GM23338 (cell line): ENCODE data around the gene MFSD2B. TPM values are rescaled to one million over a fixed set of nuclear protein-coding genes. Genes with fewer than 3 reads are reported as not detected.

Experiments used
- ATAC-seq: fragments of 200-7000 bp; cut with Tn5 transposase; 3 replicates; pipeline ENCODE4 v1.9.1; 2020
- DNase-seq: peaks from one replicate; pipeline ENCODE4 v3.0.0-alpha.2; 2015; ENCODE audit warnings: low spot score
- H2AFZ ChIP-seq: fragments of 200-600 bp; sonication (generic); 2 replicates; pipeline ENCODE4 v1.8.0; 2016; ENCODE audit warnings: antibody characterized with exemption, mild to moderate bottlenecking, moderate library complexity
- H3F3A ChIP-seq: fragments of 200-600 bp; sonication (generic); replicated peaks from 2 replicates; pipeline ENCODE4 v1.8.0; 2017; ENCODE audit warnings: antibody characterized with exemption, mixed run types, low read depth
- H3K27ac ChIP-seq: fragments of 200-600 bp; sonication (generic); 2 replicates; pipeline ENCODE4 v1.6.1; 2016; ENCODE audit warnings: low read depth
- H3K27me3 ChIP-seq: fragments of 200-600 bp; sonication (generic); 2 replicates; pipeline ENCODE4 v1.8.0; 2016; ENCODE audit warnings: mild to moderate bottlenecking, mixed run types, moderate library complexity; ENCODE audit not compliant: insufficient read depth
- H3K36me3 ChIP-seq: fragments of 200-600 bp; sonication (generic); 2 replicates; pipeline ENCODE4 v1.8.0; 2016; ENCODE audit warnings: mild to moderate bottlenecking; ENCODE audit not compliant: insufficient read depth
- H3K4me1 ChIP-seq: fragments of 200-600 bp; sonication (generic); 2 replicates; pipeline ENCODE4 v1.8.0; 2016; ENCODE audit warnings: mild to moderate bottlenecking, moderate library complexity; ENCODE audit not compliant: insufficient read depth
- H3K4me2 ChIP-seq: fragments of 200-600 bp; sonication (generic); 2 replicates; pipeline ENCODE4 v1.7.1; 2017; ENCODE audit warnings: mixed run types
- H3K4me3 ChIP-seq: fragments of 200-600 bp; sonication (generic); 2 replicates; pipeline ENCODE4 v1.6.1; 2016; ENCODE audit warnings: mixed run types
- H3K79me2 ChIP-seq: fragments of 200-600 bp; sonication (generic); replicated peaks from 2 replicates; pipeline ENCODE4 v1.8.0; 2017; ENCODE audit warnings: mild to moderate bottlenecking; ENCODE audit not compliant: insufficient read depth
- H3K9me2 ChIP-seq: fragments of 200-600 bp; sonication (generic); 2 replicates; pipeline ENCODE4 v1.8.0; 2017; ENCODE audit not compliant: insufficient read depth
- H4K20me1 ChIP-seq: fragments of 200-600 bp; sonication (generic); replicated peaks from 2 replicates; pipeline ENCODE4 v1.8.0; 2017; ENCODE audit warnings: mild to moderate bottlenecking; ENCODE audit not compliant: insufficient read depth
- H3K27ac Mint-ChIP-seq: 2 replicates; pipeline ENCODE4 v1.8.0; 2020; ENCODE audit warnings: inconsistent platforms, mild to moderate bottlenecking, moderate library complexity, mixed read lengths
- H3K27me3 Mint-ChIP-seq: 3 replicates; pipeline ENCODE4 v1.8.0; 2022; ENCODE audit warnings: low read depth, mild to moderate bottlenecking, moderate library complexity, mixed read lengths, inconsistent platforms; ENCODE audit not compliant: insufficient read depth, poor library complexity
- H3K36me3 Mint-ChIP-seq: 3 replicates; pipeline ENCODE4 v1.8.0; 2021; ENCODE audit warnings: low read depth, mild to moderate bottlenecking, inconsistent platforms, moderate library complexity, mixed read lengths
- H3K4me1 Mint-ChIP-seq: 3 replicates; pipeline ENCODE4 v1.8.0; 2020; ENCODE audit warnings: mild to moderate bottlenecking, inconsistent platforms, mixed read lengths
- H3K4me3 Mint-ChIP-seq: 3 replicates; pipeline ENCODE4 v1.8.0; 2021; ENCODE audit warnings: moderate library complexity, mild to moderate bottlenecking, inconsistent platforms, mixed read lengths
- H3K9me3 Mint-ChIP-seq: 3 replicates; pipeline ENCODE4 v1.8.0; 2020; ENCODE audit warnings: moderate library complexity, mild to moderate bottlenecking, inconsistent platforms, mixed read lengths
- CREB1 ChIP-seq: fragments of 250-450 bp; sonication (Bioruptor Pico); IDR thresholded peaks from 2 replicates; pipeline ENCODE4 v1.5.0; 2020; ENCODE audit warnings: low read depth, mild to moderate bottlenecking, moderate library complexity
- EZH2 ChIP-seq: fragments of 200-600 bp; sonication (generic); IDR thresholded peaks from one replicate; pipeline ENCODE4 v1.8.0; 2017; ENCODE audit warnings: antibody characterized with exemption, mild to moderate bottlenecking, low read depth; ENCODE audit not compliant: unreplicated experiment
- NANOG ChIP-seq: IDR thresholded peaks from 2 replicates; pipeline ENCODE4 v1.6.1; 2016; ENCODE audit warnings: antibody characterized with exemption, borderline replicate concordance
- POLR2AphosphoS5 ChIP-seq: IDR thresholded peaks from 2 replicates; pipeline ENCODE4 v1.6.1; 2016; ENCODE audit warnings: antibody characterized with exemption, low read depth
- ZNF331 ChIP-seq: fragments of 250-450 bp; sonication (Bioruptor Pico); IDR thresholded peaks from 2 replicates; pipeline ENCODE4 v1.5.0; 2020; ENCODE audit warnings: low read depth, mild to moderate bottlenecking, moderate library complexity
- polyA plus RNA-seq: library from polyadenylated mRNA; unstranded; fragments of >200 nt; fragmentation: Nextera tagmentation; extraction: Ambion mirVana; gene quantifications from 2 replicates; pipeline ENCODE4 v1.2.1, GENCODE V29; 2016
- total RNA-seq: library from RNA; depleted of rRNA; stranded (reverse); fragments of >200 nt; shearing (Covaris generic); gene quantifications from 2 replicates; pipeline ENCODE4 v1.2.3, GENCODE V29; 2014
- TF ChIP-seq, protein P1 (sequence below): fragments of 250-450 bp; sonication (Bioruptor Pico); IDR thresholded peaks from 2 replicates; pipeline ENCODE4 v1.5.0; 2020; ENCODE audit warnings: mild to moderate bottlenecking, moderate library complexity
- TF ChIP-seq, protein P2 (sequence below): IDR thresholded peaks from one replicate; pipeline ENCODE4 v1.6.1; 2018; ENCODE audit warnings: antibody characterized with exemption; ENCODE audit not compliant: unreplicated experiment

MFSD2B gene
- total and polyA plus RNA-seq, 2 experiments from 2014 or later: 0.21 to 2.3 TPM

DNA sequence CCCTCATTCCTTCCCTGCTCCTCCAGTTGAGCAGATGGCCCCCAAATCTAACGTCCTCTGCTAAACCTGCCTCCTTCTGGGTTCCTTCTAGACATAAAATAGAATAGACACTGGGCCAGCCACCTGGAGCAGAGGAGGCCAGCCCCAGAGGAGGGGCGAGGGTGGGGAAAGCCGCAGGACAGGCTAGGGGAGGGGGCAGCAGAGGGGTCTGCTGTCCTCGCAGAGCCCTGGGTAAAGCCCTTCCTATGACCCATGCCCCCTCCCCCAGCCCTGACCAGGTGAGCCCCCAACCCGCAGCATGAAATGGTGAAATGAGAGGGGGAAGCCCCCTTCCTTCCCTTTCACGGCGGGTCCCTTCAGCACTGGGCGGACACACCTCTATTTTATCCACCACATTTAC, 7.8 kb downstream of the MFSD2B start:
- H3K4me3 Mint-ChIP-seq: no peak overlapping the region; the same call in 2 of the 3 replicates
- H3K4me1 Mint-ChIP-seq: peaks cover 31% of the 10 kb centered on the region
- peaks cover 16% of the 10 kb centered on the region; the same call in 1 of the 2 replicates for H3K4me1 ChIP-seq
- H3K27me3 Mint-ChIP-seq: peaks cover 14% of the 10 kb centered on the region
- ATAC-seq (no peak), DNase-seq (no peak)
- peaks cover 10% of the 10 kb centered on the region for H3K36me3 Mint-ChIP-seq
- H3F3A ChIP-seq: no peaks in the 10 kb centered on the region
- no peaks in the 10 kb centered on the region for H3K9me3 Mint-ChIP-seq
- H3K27ac ChIP-seq: no peak overlapping the region
- H3K79me2 ChIP-seq: no peaks in the 10 kb centered on the region
- H3K27me3 ChIP-seq: no peaks in the 10 kb centered on the region
- TF ChIP-seq ZNF331 (CRISPR knock-in tag): no peak
- no peak overlapping the region for H3K4me2 ChIP-seq
- no peaks in the 10 kb centered on the region for H3K9me2 ChIP-seq
- no peaks in the 10 kb centered on the region for H4K20me1 ChIP-seq
- no peaks in the 10 kb centered on the region for H3K36me3 ChIP-seq
- H2AFZ ChIP-seq: no peak overlapping the region
- H3K27ac Mint-ChIP-seq: peak overlapping the region; percentile 81; the same call in 1 of the 2 replicates
- no peak overlapping the region for H3K4me3 ChIP-seq

DNA sequence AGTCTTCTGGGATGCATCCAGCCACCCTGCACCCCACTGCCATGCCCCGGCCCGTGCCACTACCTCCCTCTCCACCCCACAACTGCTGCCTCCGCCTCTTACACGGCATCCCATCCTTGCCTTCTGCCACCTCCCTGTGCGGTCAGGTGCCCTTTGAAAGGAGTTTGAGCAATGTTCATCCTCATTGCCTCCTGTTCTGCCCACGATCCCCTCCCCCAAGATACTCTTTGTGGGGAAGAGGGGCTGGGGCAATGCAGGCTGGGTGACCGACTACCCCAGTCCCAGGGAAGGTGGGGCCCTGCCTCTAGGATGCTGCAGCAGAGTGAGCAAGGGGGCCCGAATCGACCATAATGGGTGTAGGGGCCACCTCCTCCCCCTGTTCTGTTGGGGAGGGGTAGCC, 8.4 kb downstream of the MFSD2B start:
- H3K36me3 ChIP-seq: no peaks in the 10 kb centered on the region
- no peaks in the 10 kb centered on the region for H3K79me2 ChIP-seq
- H2AFZ ChIP-seq: no peak overlapping the region
- no peaks in the 10 kb centered on the region for H4K20me1 ChIP-seq
- H3K9me2 ChIP-seq: no peaks in the 10 kb centered on the region
- H3K4me3 ChIP-seq: no peak overlapping the region
- Mint-ChIP-seq H3K36me3 (peaks cover 14% of the 10 kb centered on the region), H3K9me3 (no peaks in the 10 kb centered on the region), H3K4me1 (peaks cover 31% of the 10 kb centered on the region), H3K27me3 (peaks cover 16% of the 10 kb centered on the region), H3K27ac (peak overlapping the region; percentile 81), H3K4me3 (no peak overlapping the region; the same call in 2 of the 3 replicates)
- H3F3A ChIP-seq: no peaks in the 10 kb centered on the region
- peaks cover 16% of the 10 kb centered on the region; the same call in 1 of the 2 replicates for H3K4me1 ChIP-seq
- TF ChIP-seq EZH2: no peak
- no peaks in the 10 kb centered on the region for H3K27me3 ChIP-seq
- H3K4me2 ChIP-seq: no peak overlapping the region
- ATAC-seq (no peak), DNase-seq (peak; percentile 16)
- no peak overlapping the region for H3K27ac ChIP-seq

- Histone ChIP-seq H4K20me1 (no peaks in the 10 kb centered on the region), H2AFZ (no peak overlapping the region), H3K4me3 (no peak overlapping the region), H3K36me3 (no peaks in the 10 kb centered on the region), H3K4me1 (peaks cover 17% of the 10 kb centered on the region; the same call in 1 of the 2 replicates), H3K27me3 (no peaks in the 10 kb centered on the region), H3F3A (no peaks in the 10 kb centered on the region), H3K9me2 (no peaks in the 10 kb centered on the region), H3K79me2 (no peaks in the 10 kb centered on the region), H3K27ac (no peak overlapping the region), H3K4me2 (no peak overlapping the region)
- DNase-seq (no peak), ATAC-seq (no peak)
- no peak overlapping the region for H3K27ac Mint-ChIP-seq
- peaks cover 3% of the 10 kb centered on the region; the same call in 1 of the 3 replicates for H3K9me3 Mint-ChIP-seq
- peaks cover 27% of the 10 kb centered on the region for H3K36me3 Mint-ChIP-seq
- peaks cover 16% of the 10 kb centered on the region for H3K27me3 Mint-ChIP-seq
- no peak overlapping the region for H3K4me3 Mint-ChIP-seq
- peaks cover 41% of the 10 kb centered on the region for H3K4me1 Mint-ChIP-seq
- TF ChIP-seq, protein P1, sequence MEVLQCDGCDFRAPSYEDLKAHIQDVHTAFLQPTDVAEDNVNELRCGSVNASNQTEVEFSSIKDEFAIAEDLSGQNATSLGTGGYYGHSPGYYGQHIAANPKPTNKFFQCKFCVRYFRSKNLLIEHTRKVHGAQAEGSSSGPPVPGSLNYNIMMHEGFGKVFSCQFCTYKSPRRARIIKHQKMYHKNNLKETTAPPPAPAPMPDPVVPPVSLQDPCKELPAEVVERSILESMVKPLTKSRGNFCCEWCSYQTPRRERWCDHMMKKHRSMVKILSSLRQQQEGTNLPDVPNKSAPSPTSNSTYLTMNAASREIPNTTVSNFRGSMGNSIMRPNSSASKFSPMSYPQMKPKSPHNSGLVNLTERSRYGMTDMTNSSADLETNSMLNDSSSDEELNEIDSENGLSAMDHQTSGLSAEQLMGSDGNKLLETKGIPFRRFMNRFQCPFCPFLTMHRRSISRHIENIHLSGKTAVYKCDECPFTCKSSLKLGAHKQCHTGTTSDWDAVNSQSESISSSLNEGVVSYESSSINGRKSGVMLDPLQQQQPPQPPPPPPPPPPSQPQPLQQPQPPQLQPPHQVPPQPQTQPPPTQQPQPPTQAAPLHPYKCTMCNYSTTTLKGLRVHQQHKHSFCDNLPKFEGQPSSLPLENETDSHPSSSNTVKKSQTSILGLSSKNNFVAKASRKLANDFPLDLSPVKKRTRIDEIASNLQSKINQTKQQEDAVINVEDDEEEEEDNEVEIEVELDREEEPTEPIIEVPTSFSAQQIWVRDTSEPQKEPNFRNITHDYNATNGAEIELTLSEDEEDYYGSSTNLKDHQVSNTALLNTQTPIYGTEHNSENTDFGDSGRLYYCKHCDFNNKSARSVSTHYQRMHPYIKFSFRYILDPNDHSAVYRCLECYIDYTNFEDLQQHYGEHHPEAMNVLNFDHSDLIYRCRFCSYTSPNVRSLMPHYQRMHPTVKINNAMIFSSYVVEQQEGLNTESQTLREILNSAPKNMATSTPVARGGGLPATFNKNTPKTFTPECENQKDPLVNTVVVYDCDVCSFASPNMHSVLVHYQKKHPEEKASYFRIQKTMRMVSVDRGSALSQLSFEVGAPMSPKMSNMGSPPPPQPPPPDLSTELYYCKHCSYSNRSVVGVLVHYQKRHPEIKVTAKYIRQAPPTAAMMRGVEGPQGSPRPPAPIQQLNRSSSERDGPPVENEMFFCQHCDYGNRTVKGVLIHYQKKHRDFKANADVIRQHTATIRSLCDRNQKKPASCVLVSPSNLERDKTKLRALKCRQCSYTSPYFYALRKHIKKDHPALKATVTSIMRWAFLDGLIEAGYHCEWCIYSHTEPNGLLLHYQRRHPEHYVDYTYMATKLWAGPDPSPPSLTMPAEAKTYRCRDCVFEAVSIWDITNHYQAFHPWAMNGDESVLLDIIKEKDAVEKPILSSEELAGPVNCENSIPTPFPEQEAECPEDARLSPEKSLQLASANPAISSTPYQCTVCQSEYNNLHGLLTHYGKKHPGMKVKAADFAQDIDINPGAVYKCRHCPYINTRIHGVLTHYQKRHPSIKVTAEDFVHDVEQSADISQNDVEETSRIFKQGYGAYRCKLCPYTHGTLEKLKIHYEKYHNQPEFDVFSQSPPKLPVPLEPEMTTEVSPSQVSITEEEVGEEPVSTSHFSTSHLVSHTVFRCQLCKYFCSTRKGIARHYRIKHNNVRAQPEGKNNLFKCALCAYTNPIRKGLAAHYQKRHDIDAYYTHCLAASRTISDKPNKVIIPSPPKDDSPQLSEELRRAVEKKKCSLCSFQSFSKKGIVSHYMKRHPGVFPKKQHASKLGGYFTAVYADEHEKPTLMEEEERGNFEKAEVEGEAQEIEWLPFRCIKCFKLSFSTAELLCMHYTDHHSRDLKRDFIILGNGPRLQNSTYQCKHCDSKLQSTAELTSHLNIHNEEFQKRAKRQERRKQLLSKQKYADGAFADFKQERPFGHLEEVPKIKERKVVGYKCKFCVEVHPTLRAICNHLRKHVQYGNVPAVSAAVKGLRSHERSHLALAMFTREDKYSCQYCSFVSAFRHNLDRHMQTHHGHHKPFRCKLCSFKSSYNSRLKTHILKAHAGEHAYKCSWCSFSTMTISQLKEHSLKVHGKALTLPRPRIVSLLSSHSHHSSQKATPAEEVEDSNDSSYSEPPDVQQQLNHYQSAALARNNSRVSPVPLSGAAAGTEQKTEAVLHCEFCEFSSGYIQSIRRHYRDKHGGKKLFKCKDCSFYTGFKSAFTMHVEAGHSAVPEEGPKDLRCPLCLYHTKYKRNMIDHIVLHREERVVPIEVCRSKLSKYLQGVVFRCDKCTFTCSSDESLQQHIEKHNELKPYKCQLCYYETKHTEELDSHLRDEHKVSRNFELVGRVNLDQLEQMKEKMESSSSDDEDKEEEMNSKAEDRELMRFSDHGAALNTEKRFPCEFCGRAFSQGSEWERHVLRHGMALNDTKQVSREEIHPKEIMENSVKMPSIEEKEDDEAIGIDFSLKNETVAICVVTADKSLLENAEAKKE (CRISPR knock-in tag): no peak
- TF ChIP-seq NANOG: no peak
- TF ChIP-seq CREB1 (CRISPR knock-in tag): no peak
- no peak for TF ChIP-seq EZH2
- TF ChIP-seq ZNF331 (CRISPR knock-in tag): no peak
- TF ChIP-seq, protein P2, sequence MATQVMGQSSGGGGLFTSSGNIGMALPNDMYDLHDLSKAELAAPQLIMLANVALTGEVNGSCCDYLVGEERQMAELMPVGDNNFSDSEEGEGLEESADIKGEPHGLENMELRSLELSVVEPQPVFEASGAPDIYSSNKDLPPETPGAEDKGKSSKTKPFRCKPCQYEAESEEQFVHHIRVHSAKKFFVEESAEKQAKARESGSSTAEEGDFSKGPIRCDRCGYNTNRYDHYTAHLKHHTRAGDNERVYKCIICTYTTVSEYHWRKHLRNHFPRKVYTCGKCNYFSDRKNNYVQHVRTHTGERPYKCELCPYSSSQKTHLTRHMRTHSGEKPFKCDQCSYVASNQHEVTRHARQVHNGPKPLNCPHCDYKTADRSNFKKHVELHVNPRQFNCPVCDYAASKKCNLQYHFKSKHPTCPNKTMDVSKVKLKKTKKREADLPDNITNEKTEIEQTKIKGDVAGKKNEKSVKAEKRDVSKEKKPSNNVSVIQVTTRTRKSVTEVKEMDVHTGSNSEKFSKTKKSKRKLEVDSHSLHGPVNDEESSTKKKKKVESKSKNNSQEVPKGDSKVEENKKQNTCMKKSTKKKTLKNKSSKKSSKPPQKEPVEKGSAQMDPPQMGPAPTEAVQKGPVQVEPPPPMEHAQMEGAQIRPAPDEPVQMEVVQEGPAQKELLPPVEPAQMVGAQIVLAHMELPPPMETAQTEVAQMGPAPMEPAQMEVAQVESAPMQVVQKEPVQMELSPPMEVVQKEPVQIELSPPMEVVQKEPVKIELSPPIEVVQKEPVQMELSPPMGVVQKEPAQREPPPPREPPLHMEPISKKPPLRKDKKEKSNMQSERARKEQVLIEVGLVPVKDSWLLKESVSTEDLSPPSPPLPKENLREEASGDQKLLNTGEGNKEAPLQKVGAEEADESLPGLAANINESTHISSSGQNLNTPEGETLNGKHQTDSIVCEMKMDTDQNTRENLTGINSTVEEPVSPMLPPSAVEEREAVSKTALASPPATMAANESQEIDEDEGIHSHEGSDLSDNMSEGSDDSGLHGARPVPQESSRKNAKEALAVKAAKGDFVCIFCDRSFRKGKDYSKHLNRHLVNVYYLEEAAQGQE: no peak
- TF ChIP-seq POLR2AphosphoS5: no peak
Observed at GRCh38 chr2:24019729-24020128, 9.8 kb downstream of the MFSD2B start.
